OCI-M1 (cell line): Measurements from ENCODE around the gene CFAP410.
"Not testable (repeated sequence)": the region's sequence is repeated elsewhere in the genome, so short reads cannot be mapped to it uniquely, and the experiment has no call there.

ENCODE experiments used
- DNase-seq: peaks from one replicate; lab custom pipeline; 2025; lab: John Stamatoyannopoulos, UW

CFAP410 gene

DNA sequence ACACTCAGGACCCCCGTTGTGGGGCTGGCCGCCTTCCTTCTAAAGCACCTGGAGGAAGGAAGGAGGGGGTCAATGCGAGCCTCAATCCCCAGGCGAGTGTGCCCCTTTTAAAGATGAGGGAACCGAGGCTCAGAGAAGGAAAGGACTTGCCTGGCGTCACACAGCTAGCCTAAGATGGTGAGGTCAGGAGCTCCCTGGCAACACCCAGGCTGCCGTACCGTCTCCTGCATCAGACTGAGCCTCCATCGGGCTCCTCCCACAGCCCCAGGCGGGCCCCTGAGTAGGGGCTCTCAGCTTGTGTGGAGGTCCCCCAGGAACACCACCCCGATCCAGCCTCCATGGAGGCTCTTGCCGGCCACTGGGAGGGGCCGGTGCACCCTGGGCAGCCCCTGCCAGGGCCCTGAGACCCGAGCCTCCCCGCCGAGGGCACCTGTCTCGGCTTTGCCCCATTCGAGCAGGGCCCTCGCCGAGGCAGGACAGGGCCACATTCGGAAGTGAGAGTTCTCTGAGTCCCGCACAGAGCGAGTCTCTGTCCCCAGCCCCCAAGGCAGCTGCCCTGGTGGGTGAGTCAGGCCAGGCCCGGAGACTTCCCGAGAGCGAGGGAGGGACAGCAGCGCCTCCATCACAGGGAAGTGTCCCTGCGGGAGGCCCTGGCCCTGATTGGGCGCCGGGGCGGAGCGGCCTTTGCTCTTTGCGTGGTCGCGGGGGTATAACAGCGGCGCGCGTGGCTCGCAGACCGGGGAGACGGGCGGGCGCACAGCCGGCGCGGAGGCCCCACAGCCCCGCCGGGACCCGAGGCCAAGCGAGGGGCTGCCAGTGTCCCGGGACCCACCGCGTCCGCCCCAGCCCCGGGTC lies 53.8 kb downstream of the CFAP410 start, which contains the start of gene AIRE:
AIRE (plus strand) TSS at position 739 of the 855 bp plus-strand sequence. CDS start 131 bp downstream, outside the sequence.
- DNase-seq: no peak

DNA sequence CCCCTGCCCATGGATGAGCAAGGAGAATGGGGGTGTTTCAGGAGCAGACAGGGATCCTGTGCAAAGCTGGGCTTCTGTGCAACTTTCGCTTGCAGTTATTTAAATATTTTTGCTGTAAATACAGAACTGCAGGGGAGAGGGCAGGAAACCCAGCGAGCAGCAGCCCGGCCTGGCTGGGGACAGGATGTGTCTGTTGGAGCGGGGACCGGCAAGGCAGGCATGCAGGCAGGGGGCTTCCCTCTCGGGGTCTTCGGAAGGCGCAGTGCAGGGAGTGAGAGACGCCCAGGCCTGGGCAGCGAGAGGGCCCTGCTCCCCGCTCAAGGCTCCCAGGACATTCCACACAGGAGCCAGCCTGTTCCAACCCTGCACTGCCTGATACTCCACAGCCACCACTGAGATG lies 55.2 kb downstream of the CFAP410 start:
- no peak for DNase-seq

DNA sequence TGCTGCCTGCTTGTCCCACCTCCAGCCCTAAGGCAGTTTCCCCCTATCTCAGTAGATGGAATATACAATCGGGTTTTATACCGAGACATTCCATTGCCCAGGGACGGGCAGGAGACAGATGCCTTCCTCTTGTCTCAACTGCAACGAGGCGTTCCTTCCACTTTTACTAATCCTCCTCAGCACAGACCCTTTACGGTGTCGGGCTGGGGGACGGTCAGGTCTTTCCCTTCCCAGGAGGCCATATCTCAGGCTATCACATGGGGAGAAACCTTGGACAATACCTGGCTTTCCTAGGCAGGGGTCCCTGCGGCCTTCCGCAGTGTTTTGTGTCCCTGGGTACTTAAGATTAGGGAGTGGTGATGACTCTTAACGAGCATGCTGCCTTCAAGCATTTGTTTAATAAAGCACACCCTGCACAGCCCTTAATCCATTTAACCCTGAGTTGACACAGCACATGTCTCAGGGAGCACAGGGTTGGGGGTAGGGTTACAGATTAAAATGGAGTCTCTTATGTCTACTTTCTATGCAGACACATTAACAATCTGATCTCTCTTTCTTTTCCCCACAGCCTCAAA lies 55.9 kb downstream of the CFAP410 start:
- not testable (repeated sequence) for DNase-seq

DNA sequence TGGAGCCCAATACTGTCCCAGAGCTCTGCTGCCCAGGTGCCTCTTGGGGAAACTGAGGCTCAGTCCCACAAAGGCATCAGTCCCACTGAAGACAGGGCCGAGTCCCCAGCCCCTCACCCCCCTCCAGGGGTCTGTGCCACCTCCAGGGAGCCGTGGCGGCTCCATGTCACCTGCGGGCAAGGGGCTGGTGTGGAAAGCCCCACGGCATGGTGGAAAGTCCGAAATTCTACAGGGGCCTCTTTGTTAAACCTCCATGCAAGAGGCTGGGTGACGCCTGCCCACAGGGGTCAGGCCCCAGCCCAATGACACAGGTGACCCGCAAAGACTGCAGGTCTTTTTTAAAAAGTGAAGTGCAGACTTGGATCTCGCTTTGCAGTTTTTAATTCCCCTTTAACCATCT lies 56.8 kb downstream of the CFAP410 start:
- no peak for DNase-seq

DNA sequence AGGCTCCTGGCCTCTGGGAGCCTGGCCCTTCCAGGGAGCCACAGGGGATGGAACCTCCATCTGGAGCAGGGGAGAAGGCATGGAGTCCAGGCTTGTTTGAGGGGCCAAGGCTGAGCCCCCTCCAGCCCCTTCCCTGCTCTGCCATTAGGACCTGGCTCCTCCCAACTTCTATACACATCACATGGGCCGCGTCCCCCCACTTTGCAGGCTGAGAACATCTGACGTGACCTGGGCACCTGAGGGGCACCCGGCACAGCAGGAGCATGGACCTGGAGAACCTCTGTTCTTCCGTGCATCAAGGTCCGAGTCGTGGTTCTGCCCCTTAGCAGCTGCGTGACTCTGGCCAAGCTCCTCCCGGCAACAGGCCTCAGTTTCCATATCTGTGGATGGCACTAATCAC lies 57.4 kb downstream of the CFAP410 start:
- no peak for DNase-seq

DNA sequence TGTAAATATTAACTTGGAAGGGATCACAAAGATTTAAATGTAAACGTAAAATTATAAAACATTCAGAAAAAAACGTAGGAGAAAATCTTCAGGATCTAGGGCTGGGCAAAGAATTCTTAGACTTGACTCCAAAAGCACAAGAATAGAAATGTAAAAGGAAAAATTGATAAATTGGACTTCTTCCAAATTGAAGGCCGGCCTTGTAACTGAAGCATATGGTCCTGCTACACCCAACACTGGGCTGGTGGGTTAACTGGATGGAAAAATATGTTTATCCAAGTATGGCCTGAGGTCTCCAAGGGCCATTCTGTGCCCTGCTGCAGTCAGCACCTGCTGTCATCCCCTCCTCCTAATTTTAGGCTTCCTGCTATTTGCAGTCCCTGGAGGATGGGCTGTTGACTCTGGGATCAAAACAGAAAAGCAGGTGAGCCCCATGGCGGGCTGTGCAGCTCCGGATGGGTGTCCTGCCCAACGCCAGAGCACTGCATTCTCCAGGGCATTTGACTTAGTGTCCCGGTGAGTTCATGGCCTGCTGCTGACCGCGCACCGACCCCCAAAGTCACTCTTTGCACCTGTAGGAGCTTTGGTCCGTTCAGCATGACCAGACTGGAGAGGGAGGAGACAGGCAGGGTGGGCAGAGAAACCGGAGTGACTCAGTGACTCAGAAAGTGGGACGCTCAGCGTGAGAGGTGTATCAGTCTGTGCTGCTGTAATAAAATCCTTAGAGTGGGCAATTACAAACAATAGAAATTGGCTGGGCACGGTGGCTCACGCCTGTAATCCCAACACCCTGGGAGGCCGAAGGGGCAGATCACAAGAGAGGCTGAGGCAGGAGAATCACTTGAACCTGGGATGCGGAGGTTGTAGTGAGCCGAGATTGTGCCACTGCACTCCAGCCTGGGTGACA lies 59.6 kb downstream of the CFAP410 start:
- no peak for DNase-seq
